ENCODE measurements around the gene COA6. TPM values are rescaled to one million over a fixed set of nuclear protein-coding genes. Genes with fewer than 3 reads are reported as not detected.

COA6 gene
- total and polyA plus RNA-seq, 2 donors (not counting 3 experiments of a cell fraction or from before 2014, with no cell fraction given), result 22.2 to 42.7 TPM

- H3K4me2 ChIP-seq (ENCODE audit: insufficient read depth, low read length), result no peak overlapping the region
- H3K36me3 ChIP-seq (ENCODE audit: control insufficient read depth in 2 of 2, extremely low read depth in 1 of 2, insufficient read depth in 2 of 2, low read length in 2 of 2), result no peaks in the 10 kb centered on the region
- no peaks in the 10 kb centered on the region for H3K9me1 ChIP-seq (replicated peaks; ENCODE audit: control insufficient read depth, extremely low read depth, insufficient read depth, low read length)
- H3K79me2 ChIP-seq (ENCODE audit: control insufficient read depth, insufficient read depth, low read length), result no peaks in the 10 kb centered on the region
- H3K9ac ChIP-seq (replicated peaks; ENCODE audit: extremely low read depth, insufficient read depth, low read length), result no peak overlapping the region
- TF ChIP-seq GATA2 (IDR thresholded peaks at IDR 0.05; ENCODE audit: insufficient read depth, insufficient read length, low read depth, low read length) (no peak), POLR2AphosphoS5 (IDR thresholded peaks at IDR 0.05; ENCODE audit: insufficient read depth, low read depth, low read length) (no peak), FOS (IDR thresholded peaks at IDR 0.05; ENCODE audit: borderline replicate concordance, insufficient read depth, low read length) (no peak), MYC (IDR thresholded peaks at IDR 0.05; ENCODE audit: low read depth, low read length) (no peak), POLR2A (IDR thresholded peaks at IDR 0.05; ENCODE audit: low read depth, low read length) (no peak), JUN (IDR thresholded peaks at IDR 0.05; ENCODE audit: borderline replicate concordance, insufficient read depth, insufficient read length, low read depth) (no peak), EZH2 (IDR thresholded peaks at IDR 0.05; ENCODE audit: borderline replicate concordance, low read depth, low read length, severe bottlenecking) (no peak)
- TF ChIP-seq, protein P1, sequence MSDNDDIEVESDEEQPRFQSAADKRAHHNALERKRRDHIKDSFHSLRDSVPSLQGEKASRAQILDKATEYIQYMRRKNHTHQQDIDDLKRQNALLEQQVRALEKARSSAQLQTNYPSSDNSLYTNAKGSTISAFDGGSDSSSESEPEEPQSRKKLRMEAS (IDR thresholded peaks at IDR 0.05; ENCODE audit: insufficient read depth, insufficient read length), result no peak
- TF ChIP-seq, protein P2, sequence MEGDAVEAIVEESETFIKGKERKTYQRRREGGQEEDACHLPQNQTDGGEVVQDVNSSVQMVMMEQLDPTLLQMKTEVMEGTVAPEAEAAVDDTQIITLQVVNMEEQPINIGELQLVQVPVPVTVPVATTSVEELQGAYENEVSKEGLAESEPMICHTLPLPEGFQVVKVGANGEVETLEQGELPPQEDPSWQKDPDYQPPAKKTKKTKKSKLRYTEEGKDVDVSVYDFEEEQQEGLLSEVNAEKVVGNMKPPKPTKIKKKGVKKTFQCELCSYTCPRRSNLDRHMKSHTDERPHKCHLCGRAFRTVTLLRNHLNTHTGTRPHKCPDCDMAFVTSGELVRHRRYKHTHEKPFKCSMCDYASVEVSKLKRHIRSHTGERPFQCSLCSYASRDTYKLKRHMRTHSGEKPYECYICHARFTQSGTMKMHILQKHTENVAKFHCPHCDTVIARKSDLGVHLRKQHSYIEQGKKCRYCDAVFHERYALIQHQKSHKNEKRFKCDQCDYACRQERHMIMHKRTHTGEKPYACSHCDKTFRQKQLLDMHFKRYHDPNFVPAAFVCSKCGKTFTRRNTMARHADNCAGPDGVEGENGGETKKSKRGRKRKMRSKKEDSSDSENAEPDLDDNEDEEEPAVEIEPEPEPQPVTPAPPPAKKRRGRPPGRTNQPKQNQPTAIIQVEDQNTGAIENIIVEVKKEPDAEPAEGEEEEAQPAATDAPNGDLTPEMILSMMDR (IDR thresholded peaks at IDR 0.05; ENCODE audit: extremely low read depth in 1 of 2, insufficient read depth in 1 of 2, low read depth in 1 of 2, low read length in 2 of 2), result no peak
- DNase-seq (ENCODE audit: low read depth, low spot score), result no peak
- H3K27me3 ChIP-seq (ENCODE audit: control insufficient read depth in 2 of 2, insufficient read depth in 2 of 2, low read length in 2 of 2), result peaks cover 13 to 14% of the 10 kb centered on the region in 2 experiments
- no peak overlapping the region for H3K4me3 ChIP-seq (replicated peaks in 1 of 3; ENCODE audit: insufficient read depth in 1 of 3, low read depth in 1 of 3, low read length in 3 of 3)
- dilution Hi-C loops (cut with MboI; ENCODE audit: extremely low pct_ligation_motif_present, low sequenced_read_pairs), result no loop called here
- FAIRE-seq, result no peak
- no peak overlapping the region for H3K27ac ChIP-seq (ENCODE audit: insufficient read depth, low read depth, low read length)
- no peaks in the 10 kb centered on the region for H4K20me1 ChIP-seq (replicated peaks; ENCODE audit: control insufficient read depth, extremely low read depth, insufficient read depth, low read length)
- H3K9me3 ChIP-seq (replicated peaks; ENCODE audit: control insufficient read depth, insufficient read depth, low read length), result no peaks in the 10 kb centered on the region
- H2AFZ ChIP-seq (ENCODE audit: low read depth, low read length), result no peak overlapping the region
- intact Hi-C loops (cut with micrococcal nuclease), result loop anchor here (2.0 kb wide), 1 partner anchor 45 kb away; the partner anchor contains the start of gene COA6
- H3K4me1 ChIP-seq (ENCODE audit: control insufficient read depth, extremely low read depth, insufficient read depth, low read length), result no peaks in the 10 kb centered on the region
- POLR2A ChIA-PET, result no interaction called here
- no TSS peak for BruUV-seq (replicated peaks)
- CTCF ChIA-PET, result interaction anchor here (1.1 to 5.0 kb wide), 9 partner anchors 10 to 213 kb away, joined by 3 to 42 read pairs (median 6); no protein-coding TSS in a partner anchor
These were observed 45.6 kb upstream of the COA6 start for GRCh38 chr1:234327577-234328164.
